NCI-H460 (cell line): Measurements from ENCODE around the gene RHOXF2B. TPM values are rescaled to one million over a fixed set of nuclear protein-coding genes. Genes with fewer than 3 reads are reported as not detected.

ENCODE experiments used
- DNase-seq: peaks from one replicate; pipeline ENCODE4 v3.0.0-alpha.2; 2016; ENCODE audit warnings: low read depth; ENCODE audit errors: extremely low read depth
- total RNA-seq: library from RNA; depleted of rRNA; stranded (reverse); fragments of >200 nt; shearing (Covaris generic); gene quantifications from 2 replicates; pipeline ENCODE4 v1.2.3, GENCODE V29; 2014; rRNA removed

Gene RHOXF2B
- total RNA-seq, 1 experiment from 2014 or later, result not detected

DNA sequence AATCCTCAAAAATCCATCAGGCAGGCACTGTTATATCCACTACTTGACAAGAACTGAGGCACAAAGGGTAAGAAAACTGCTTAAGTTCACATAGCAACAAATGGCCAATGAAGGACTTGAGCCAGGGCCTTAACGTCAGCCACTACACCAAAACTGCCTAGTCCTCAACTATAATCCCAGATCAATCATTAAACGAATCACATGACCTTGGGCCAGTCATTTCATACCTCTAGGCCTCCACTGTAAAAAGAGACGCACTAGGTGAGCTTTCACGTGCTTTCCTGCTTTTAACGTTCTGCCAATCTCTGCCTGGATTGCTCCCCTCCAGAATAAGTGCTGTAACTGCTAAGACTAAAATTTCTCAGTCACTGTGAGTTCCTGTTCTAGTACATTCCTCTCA, 54.7 kb downstream of the RHOXF2B start:
- DNase-seq, result no peak

Other genes with a start within 250 kb of the RHOXF2B start
- gene UPF3B, start 224.7 kb downstream of the RHOXF2B start, total RNA-seq, result 6.6 and 11.6 TPM in 2 replicates
- gene RNF113A, start 206.0 kb downstream of the RHOXF2B start, total RNA-seq, result 26.2 and 30.3 TPM in 2 replicates
- gene NDUFA1, start 205.9 kb downstream of the RHOXF2B start, total RNA-seq, result 194 and 198 TPM in 2 replicates
- not detected in 2 replicates for gene AKAP14, start 181.8 kb downstream of the RHOXF2B start, total RNA-seq
- gene NKAP, start 133.9 kb downstream of the RHOXF2B start, total RNA-seq, result 16.4 and 17.3 TPM in 2 replicates
- gene RHOXF1, start 38.2 kb upstream of the RHOXF2B start, total RNA-seq, result not detected in 2 replicates
- gene RHOXF2, start 80.9 kb upstream of the RHOXF2B start, total RNA-seq, result not detected in 2 replicates
- gene ZBTB33, start 173.1 kb upstream of the RHOXF2B start, total RNA-seq, result 21.9 and 24.4 TPM in 2 replicates
- 0.07 TPM in 1 of 2 replicates, not detected in the other for gene TMEM255A, start 233.8 kb upstream of the RHOXF2B start, total RNA-seq